ENCODE results near the gene LPIN1.
A peak's percentile ranks its signal among the peaks of the same experiment; 100 is the strongest.
"Not testable (repeated sequence)": the region's sequence is repeated elsewhere in the genome, so short reads cannot be mapped to it uniquely, and the experiment has no call there.

LPIN1 gene

GRCh38 chr2:11842336-11842735, 95.9 kb downstream of the LPIN1 start:
- DNase-seq = no peak

- not testable (repeated sequence) for DNase-seq
Observed at GRCh38 chr2:11844798-11845197, 98.4 kb downstream of the LPIN1 start.

DNA sequence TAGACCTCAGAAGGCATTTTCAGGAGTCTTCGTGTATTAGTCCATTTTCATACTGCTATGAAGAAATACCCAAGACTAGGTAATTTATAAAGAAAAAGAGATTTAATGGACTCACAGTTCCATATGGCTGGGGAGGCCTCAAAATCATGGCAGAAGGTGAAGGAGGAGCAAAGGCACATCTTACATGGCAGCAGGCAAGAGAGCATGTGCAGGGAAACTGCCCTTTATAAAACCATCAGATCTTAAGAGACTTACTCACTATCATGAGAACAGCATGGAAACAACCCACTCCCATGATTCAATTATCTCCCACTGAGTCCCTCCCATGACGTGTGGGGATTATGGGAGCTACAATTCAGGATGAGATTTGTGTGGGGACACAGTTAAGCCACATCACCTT, 101.5 kb downstream of the LPIN1 start:
- DNase-seq = not testable (repeated sequence)

GRCh38 chr2:11850082-11850481, 103.7 kb downstream of the LPIN1 start:
- DNase-seq = no peak

DNA sequence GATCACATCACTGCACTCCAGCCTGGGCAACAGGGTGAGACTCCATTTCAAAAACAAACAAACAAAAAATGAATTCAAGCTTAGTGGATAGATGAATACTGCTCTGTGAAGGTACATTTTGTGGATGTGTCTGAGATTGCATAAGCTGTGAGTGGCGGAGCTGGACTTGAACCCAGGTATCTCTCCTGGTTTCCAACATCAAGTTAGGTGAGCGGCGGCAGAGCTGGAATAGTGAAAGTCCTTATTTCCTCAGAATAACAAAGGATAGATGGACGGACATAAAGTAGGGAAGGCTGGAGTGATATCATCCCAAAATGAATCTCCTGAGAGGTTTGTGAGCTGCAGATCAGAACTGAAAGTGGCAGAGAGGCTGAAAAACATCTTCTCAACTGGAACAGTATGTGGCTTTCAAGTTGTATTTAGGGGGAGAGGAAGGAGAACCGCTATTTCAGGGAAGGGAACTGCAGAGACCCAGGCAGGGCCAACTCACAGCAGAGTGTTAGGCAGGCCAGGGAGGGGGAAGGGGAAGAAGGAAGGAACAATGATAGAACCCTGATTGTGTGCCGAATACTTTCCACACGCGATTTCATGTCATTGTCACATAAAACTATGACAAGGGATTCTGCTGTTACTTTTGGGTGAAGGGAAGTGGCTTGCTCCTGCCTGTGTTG, 106.2 kb downstream of the LPIN1 start:
- no peak for DNase-seq

GRCh38 chr2:11853197-11853588, 106.8 kb downstream of the LPIN1 start:
- no peak for DNase-seq

GRCh38 chr2:11855064-11855760, 108.8 kb downstream of the LPIN1 start:
- no peak for DNase-seq

- DNase-seq = no peak
Observed at GRCh38 chr2:11856095-11856494, 109.7 kb downstream of the LPIN1 start.

- no peak for DNase-seq
Observed at GRCh38 chr2:11858883-11859282, 112.5 kb downstream of the LPIN1 start.

- DNase-seq = not testable (repeated sequence)
Observed at GRCh38 chr2:11859975-11860374, 113.5 kb downstream of the LPIN1 start.

DNA sequence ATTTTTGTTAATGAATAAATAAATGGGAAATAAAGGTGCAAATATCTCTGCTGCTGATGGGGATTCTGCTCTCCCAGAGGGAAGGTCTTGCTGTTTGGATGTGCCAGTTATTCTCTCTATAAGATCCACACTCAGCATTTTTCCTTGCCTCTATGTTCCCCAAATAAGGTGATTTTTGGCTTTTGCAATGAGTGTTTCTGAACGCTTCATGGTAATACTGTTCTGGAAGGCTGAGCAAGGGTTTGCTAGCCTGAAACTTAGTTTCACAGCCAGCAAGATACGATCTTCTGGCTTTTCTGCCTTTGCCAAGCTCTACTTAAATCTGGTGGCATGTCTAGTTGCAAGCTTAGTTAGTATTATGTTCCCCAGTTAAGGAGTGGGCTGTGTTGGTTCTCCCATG, 114.6 kb downstream of the LPIN1 start:
- no peak for DNase-seq

DNA sequence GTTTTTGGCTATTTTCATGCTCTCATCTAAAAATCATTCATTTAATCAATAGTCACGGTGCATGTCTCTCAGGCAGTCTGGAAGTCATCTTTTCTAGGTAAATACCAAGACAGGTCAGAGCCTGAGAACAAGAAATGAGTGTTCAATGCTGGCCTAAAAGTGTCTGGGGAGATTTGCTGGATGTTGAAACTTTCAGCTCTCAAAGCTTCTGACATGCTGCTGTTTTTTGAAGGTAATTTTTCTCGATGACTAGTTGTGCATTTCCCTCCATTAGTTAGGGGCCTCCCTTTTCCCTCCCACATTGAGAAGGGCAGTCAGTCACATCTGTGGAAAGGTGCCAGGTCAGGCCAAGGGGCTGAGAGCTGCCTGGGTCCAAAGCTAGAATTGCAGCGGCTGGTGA, 115.6 kb downstream of the LPIN1 start:
- DNase-seq = peak in 1 of 5 donors; percentile 16

DNA sequence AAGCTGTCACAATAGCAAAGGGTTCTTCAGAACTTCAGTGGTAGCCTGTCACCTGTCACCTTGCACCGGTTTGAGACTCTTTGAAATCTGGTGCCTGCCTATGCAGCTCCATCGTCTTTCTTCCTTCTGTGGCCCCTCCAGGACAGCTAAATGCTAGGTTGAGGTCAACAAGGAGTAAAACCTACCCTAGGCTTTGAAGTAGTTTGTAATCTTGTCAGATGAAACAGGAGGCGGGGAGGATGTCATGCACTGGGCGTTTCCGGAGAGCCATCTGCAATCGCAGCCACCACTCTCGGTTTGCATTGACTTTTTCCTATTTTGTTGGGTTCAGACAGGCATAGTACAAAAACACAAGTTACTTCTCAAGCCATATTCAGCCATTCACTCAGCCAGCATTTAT, 116.7 kb downstream of the LPIN1 start:
- DNase-seq = peak in 1 of 5 donors; percentile 52

- DNase-seq = peak; percentile 33 to 60 (median 53)
Observed at GRCh38 chr2:11863513-11864328, 117.3 kb downstream of the LPIN1 start.

DNA sequence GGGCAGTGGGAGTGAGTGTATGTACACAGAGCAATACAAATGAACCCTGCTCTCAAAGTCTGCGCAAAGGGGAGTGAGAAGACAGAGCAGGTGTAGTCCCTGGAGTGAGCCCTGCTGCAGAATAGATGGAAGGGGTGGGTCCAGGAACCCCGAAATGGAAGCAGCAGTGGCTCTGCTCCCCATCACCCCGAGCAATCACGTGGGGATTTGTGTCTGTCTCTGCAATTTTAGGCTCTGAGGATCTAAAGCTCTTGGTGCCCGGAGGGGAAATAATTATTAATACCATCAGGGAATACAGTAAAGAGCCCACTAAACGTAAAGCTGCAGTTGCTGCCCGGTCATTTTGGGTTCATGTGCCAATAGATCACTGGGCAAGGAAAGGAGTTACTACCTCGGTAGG, 118.3 kb downstream of the LPIN1 start:
- no peak for DNase-seq

DNA sequence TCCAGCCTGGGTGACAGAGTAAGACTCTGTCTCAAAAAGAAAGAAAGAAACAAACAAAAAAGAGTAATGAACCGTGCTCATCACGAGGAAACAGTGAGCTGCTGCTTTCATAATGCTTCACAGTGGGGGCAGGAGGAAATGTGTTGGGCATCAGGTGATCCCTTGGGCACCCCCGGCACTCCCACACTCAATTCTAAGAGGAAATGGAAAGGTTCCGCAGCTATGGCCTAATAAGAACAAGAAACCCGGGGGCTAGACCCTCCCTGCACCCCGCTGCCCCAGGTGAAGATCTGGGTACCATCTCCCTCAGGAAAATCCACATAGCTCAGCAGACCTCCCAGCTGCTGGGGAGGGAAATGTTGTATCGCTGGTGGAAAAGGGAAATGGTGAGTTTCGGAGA, 118.9 kb downstream of the LPIN1 start:
- DNase-seq = no peak

DNA sequence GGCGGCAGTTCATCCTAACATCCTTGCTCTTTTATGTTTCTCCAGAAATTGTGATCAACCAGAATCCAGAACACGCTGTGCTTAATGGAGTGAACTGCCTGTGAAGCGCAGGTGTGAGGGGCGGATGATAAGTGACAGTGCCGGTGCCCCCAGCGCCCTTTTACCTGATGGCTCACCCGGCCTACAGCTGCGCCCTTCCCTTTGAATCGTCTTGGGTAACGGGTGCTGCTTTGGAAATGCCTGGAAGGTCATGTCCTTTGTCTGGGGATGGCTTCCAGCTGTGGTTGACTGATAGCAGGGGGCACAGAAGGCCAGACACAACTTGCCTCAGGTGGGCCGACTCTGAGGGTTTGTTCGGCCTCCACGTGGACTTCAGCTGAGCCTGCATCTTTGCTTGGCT, 119.4 kb downstream of the LPIN1 start:
- no peak for DNase-seq

DNA sequence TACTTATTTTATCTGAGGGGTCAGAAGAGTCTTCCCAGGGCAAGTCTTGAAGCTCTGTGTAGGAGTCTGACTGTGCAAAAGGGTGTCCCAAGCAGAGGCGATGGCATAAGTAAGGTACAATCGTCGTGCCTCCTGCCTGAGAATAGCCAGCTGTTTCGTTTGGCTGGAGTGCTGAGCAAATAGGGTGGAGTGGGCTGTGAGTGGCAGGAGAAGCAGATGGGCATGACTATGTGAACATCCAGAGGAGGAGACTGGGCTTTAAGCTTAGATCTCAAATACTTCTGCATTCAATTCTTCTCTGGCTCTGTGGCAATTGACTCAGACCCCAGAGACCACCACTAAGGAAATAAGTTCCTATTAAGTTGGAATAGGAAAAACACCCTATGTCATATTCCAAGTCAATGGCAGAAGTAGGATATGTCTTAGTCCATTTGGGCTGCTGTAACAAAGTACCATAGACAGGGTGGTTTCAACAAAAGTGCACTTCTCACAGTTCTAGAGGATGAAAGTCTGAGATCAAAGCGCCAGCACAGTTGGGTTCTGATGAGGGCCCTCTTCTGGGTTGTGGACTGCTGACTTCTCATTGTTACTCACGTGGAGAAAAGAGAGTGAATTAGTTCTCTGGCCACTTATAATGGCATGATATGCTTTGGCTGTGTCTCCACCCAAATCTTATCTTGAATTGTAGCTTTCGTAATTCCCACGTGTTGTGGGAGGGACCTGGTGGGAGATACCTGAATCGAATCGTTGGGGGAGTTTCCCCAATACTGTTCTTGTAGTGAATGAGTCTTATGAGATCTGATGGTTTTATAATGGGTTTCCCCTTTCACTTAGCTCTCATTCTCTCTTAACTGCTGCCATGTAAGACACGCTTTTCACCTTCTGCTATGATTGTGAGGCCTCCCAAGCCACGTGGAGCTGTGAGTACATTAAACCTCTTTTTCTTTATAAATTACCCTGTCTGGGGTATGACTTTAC, 120.2 kb downstream of the LPIN1 start:
- no peak for DNase-seq

DNA sequence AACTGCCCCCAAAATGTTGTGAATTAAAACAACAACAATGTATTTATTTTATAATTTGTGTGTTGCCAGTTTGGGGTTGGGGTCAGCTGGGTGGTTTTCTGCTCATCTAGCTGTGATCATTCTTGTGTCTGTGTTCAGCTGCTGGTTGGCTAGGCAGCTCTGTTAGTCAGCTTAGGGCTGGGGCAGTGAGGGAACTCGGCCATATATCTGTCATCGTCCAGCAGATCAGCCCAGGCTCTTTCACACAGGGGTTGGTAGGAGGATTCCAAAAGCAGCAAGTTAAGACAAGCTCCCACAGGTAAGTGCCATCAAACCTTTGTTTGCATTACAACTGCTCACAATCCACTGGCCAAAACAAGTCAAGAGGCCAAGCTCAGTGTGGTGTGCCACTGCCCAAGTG, 121.5 kb downstream of the LPIN1 start:
- DNase-seq = no peak

- DNase-seq = no peak
Observed at GRCh38 chr2:11869391-11869991, 123.1 kb downstream of the LPIN1 start.

GRCh38 chr2:11870064-11870463, 123.6 kb downstream of the LPIN1 start:
- DNase-seq = no peak

GRCh38 chr2:11870584-11870983, 124.2 kb downstream of the LPIN1 start:
- no peak for DNase-seq

All from T-helper 1 cell (primary cell).